ENCODE measurements around the gene FAM13C.

The FAM13C gene

DNA sequence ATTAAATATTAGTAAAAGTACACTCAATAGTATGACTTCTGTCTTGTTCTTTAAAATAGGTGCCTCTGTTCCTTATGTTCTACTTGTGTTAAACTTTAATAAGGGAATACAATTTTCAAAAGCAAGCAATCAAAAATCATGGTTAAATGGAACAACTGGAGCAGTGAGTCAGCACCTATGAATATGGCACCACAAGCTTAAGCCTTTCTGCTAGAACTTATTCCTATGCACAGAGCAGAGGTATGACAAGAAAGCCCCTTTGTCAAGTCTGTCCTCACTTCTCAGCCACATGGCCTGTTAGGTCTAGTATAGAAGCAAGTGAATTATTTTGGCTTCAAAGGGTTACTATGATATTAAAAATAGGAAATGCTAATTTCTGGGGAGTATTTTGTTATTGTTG is 29.8 kb downstream of the FAM13C start:
- H3K27me3 ChIP-seq (ENCODE audit: insufficient read depth, low read length, poor library complexity) = no peaks in the 10 kb centered on the region
- no peaks in the 10 kb centered on the region for H3K36me3 ChIP-seq (ENCODE audit: insufficient read depth, low read length)
- no peaks in the 10 kb centered on the region for H4K20me1 ChIP-seq (ENCODE audit: insufficient read depth, low read length)
- H3K4me2 ChIP-seq (ENCODE audit: insufficient read depth, low read length) = no peak overlapping the region
- no peak overlapping the region for H3K4me3 ChIP-seq (ENCODE audit: low read depth in 1 of 2, low read length in 2 of 2)
- no peak for TF ChIP-seq CTCF (IDR thresholded peaks at IDR 0.05; ENCODE audit: borderline replicate concordance, extremely low read depth, low read length, poor library complexity, severe bottlenecking)
- DNase-seq (no peak), ATAC-seq (ENCODE audit: insufficient read depth, low read depth) (no peak)
- no peaks in the 10 kb centered on the region for H3K79me2 ChIP-seq (ENCODE audit: insufficient read depth, low read length)
- H3K4me1 ChIP-seq (ENCODE audit: insufficient read depth, low read length) = no peaks in the 10 kb centered on the region
- no peak overlapping the region for H3K27ac ChIP-seq (ENCODE audit: low read length)
- H3K9me3 ChIP-seq (ENCODE audit: insufficient read depth, low read length, severe bottlenecking) = no peaks in the 10 kb centered on the region
- no peak overlapping the region for H2AFZ ChIP-seq (ENCODE audit: low read depth, low read length)
- no peak overlapping the region for H3K9ac ChIP-seq (ENCODE audit: low read depth, low read length)

DNA sequence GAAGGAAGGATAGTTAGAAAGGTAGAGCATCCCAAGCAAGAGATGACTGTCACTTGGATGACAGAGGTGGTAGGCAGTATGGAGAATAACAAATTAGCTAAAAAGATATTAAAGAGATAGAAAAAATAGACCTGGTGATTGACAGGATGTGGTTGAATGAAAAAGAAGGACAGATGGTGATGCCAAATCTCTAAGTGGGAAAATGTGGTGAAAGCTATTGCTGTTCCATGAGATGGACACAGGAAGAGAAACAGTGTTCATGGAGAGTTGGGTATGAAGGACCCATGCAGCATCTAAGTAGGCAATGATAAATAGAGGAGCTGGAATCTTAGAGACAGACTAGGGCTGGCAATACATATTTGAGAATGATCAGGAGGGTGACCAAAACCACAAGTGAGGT is 30.7 kb downstream of the FAM13C start:
- Histone ChIP-seq H3K9ac (ENCODE audit: low read depth, low read length) (no peak overlapping the region), H3K27me3 (ENCODE audit: insufficient read depth, low read length, poor library complexity) (no peaks in the 10 kb centered on the region), H3K4me2 (ENCODE audit: insufficient read depth, low read length) (no peak overlapping the region), H2AFZ (ENCODE audit: low read depth, low read length) (no peak overlapping the region), H3K4me1 (ENCODE audit: insufficient read depth, low read length) (no peaks in the 10 kb centered on the region), H3K9me3 (ENCODE audit: insufficient read depth, low read length, severe bottlenecking) (no peaks in the 10 kb centered on the region), H3K4me3 (ENCODE audit: low read depth in 1 of 2, low read length in 2 of 2) (no peak overlapping the region), H3K27ac (ENCODE audit: low read length) (no peak overlapping the region), H4K20me1 (ENCODE audit: insufficient read depth, low read length) (no peaks in the 10 kb centered on the region), H3K79me2 (ENCODE audit: insufficient read depth, low read length) (no peaks in the 10 kb centered on the region), H3K36me3 (ENCODE audit: insufficient read depth, low read length) (no peaks in the 10 kb centered on the region)
- no peak for ATAC-seq (ENCODE audit: insufficient read depth, low read depth)
- TF ChIP-seq CTCF (IDR thresholded peaks at IDR 0.05; ENCODE audit: borderline replicate concordance, extremely low read depth, low read length, poor library complexity, severe bottlenecking) = no peak
- no peak for TF ChIP-seq EZH2 (IDR thresholded peaks at IDR 0.05; ENCODE audit: borderline replicate concordance, low read depth, low read length, severe bottlenecking)
- DNase-seq = no peak

GRCh38 chr10:59325116-59325515 is 37.2 kb downstream of the FAM13C start:
- DNase-seq (no peak), ATAC-seq (ENCODE audit: insufficient read depth, low read depth) (no peak)
- Histone ChIP-seq H3K27me3 (ENCODE audit: insufficient read depth, low read length, poor library complexity) (no peaks in the 10 kb centered on the region), H2AFZ (ENCODE audit: low read depth, low read length) (no peak overlapping the region), H4K20me1 (ENCODE audit: insufficient read depth, low read length) (no peaks in the 10 kb centered on the region), H3K4me2 (ENCODE audit: insufficient read depth, low read length) (no peak overlapping the region), H3K4me3 (ENCODE audit: low read depth in 1 of 2, low read length in 2 of 2) (no peak overlapping the region), H3K27ac (ENCODE audit: low read length) (no peak overlapping the region), H3K9ac (ENCODE audit: low read depth, low read length) (no peak overlapping the region), H3K79me2 (ENCODE audit: insufficient read depth, low read length) (no peaks in the 10 kb centered on the region), H3K4me1 (ENCODE audit: insufficient read depth, low read length) (no peaks in the 10 kb centered on the region), H3K9me3 (ENCODE audit: insufficient read depth, low read length, severe bottlenecking) (no peaks in the 10 kb centered on the region), H3K36me3 (ENCODE audit: insufficient read depth, low read length) (no peaks in the 10 kb centered on the region)
- TF ChIP-seq CTCF (IDR thresholded peaks at IDR 0.05; ENCODE audit: borderline replicate concordance, extremely low read depth, low read length, poor library complexity, severe bottlenecking) = no peak
- no peak for TF ChIP-seq EZH2 (IDR thresholded peaks at IDR 0.05; ENCODE audit: borderline replicate concordance, low read depth, low read length, severe bottlenecking)

DNA sequence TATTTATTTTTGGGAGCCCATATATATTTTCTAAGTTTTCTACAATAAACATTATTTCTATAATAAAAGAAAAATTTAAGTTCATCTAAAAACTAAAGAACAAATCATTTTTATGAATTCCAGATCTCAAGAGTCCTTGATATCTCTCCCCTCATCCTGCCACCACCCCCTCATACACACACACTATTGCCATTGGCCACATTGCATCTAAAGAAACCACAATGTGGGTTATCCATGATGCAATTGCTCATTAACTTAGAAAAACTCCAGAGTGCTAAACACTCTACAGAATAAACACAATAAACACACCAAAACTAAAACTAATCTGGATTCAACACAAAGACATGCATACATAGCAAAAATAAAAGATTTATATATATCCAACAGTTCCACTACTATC is 37.8 kb downstream of the FAM13C start:
- H3K4me2 ChIP-seq (ENCODE audit: insufficient read depth, low read length) = no peak overlapping the region

More for the DNA sequence above, 37.8 kb downstream of the FAM13C start:
- Histone ChIP-seq H3K27ac (ENCODE audit: low read length) (no peak overlapping the region), H3K4me1 (ENCODE audit: insufficient read depth, low read length) (no peaks in the 10 kb centered on the region), H2AFZ (ENCODE audit: low read depth, low read length) (no peak overlapping the region), H4K20me1 (ENCODE audit: insufficient read depth, low read length) (no peaks in the 10 kb centered on the region), H3K4me3 (ENCODE audit: low read depth in 1 of 2, low read length in 2 of 2) (no peak overlapping the region), H3K27me3 (ENCODE audit: insufficient read depth, low read length, poor library complexity) (no peaks in the 10 kb centered on the region), H3K36me3 (ENCODE audit: insufficient read depth, low read length) (no peaks in the 10 kb centered on the region), H3K9ac (ENCODE audit: low read depth, low read length) (no peak overlapping the region), H3K9me3 (ENCODE audit: insufficient read depth, low read length, severe bottlenecking) (no peaks in the 10 kb centered on the region), H3K79me2 (ENCODE audit: insufficient read depth, low read length) (no peaks in the 10 kb centered on the region)
- no peak for DNase-seq
- no peak for TF ChIP-seq EZH2 (IDR thresholded peaks at IDR 0.05; ENCODE audit: borderline replicate concordance, low read depth, low read length, severe bottlenecking)
- TF ChIP-seq CTCF (IDR thresholded peaks at IDR 0.05; ENCODE audit: borderline replicate concordance, extremely low read depth, low read length, poor library complexity, severe bottlenecking) = no peak
- no peak for ATAC-seq (ENCODE audit: insufficient read depth, low read depth)

Data from DND-41 (cell line).